SK-N-SH (cell line): Measurements from ENCODE around the gene PCARE. TPM values are rescaled to one million over a fixed set of nuclear protein-coding genes. Genes with fewer than 3 reads are reported as not detected.

Experiments used
- CTCF ChIA-PET: fragments of 300-600, 350-600 bp; formaldehyde crosslinking; extraction: SDS; loops from one replicate; lab custom pipeline; 2021; lab: Yijun Ruan, JAX
- POLR2A ChIA-PET: fragments of 350-600 bp; sonication (Branson Sonifier 250); formaldehyde crosslinking; extraction: SDS; loops from one replicate; lab custom pipeline; 2020; ENCODE audit warnings: antibody characterized with exemption, inconsistent platforms; lab: Yijun Ruan, JAX
- DNase-seq: peaks from one replicate; pipeline ENCODE4 v3.0.0; 2012
- H2AFZ ChIP-seq: fragments of 200-600 bp; sonication (generic); 2 replicates; pipeline ENCODE4 v1.8.1; 2016; ENCODE audit warnings: antibody characterized with exemption, mild to moderate bottlenecking, low read depth
- H3F3A ChIP-seq: fragments of 200-600 bp; sonication (generic); replicated peaks from 2 replicates; pipeline ENCODE3; 2016; ENCODE audit warnings: antibody characterized with exemption, mild to moderate bottlenecking; ENCODE audit not compliant: insufficient read depth
- H3K27ac ChIP-seq, 2 experiments: fragments of 200-500 bp in 1 of 2; fragments of 200-600 bp in 1 of 2; sonication (Bioruptor generic) in 1 of 2; sonication (generic), shearing (Covaris generic) in 1 of 2; 2 replicates each; pipeline versions ENCODE4 v1.5.1 to v1.6.1; 2014 to 2016; ENCODE audit warnings: low read depth in 2 of 2, inconsistent platforms in 1 of 2, low read length in 1 of 2, mild to moderate bottlenecking in 1 of 2, mixed read lengths in 1 of 2
- H3K27me3 ChIP-seq: fragments of 200-600 bp; sonication (generic), shearing (Covaris generic); 2 replicates; pipeline ENCODE4 v1.6.1; 2016; ENCODE audit warnings: mixed run types; ENCODE audit not compliant: insufficient read depth
- H3K36me3 ChIP-seq, 2 experiments: fragments of 200-500 bp in 1 of 2; fragments of 200-600 bp in 1 of 2; sonication (Bioruptor generic) in 1 of 2; sonication (generic) in 1 of 2; replicated peaks in 1 of 2; 2 replicates each; pipeline versions ENCODE3 to v1.5.1; 2014 to 2016; ENCODE audit warnings: low read length in 1 of 2, mild to moderate bottlenecking in 1 of 2; ENCODE audit not compliant: insufficient read depth in 2 of 2, control insufficient read depth in 1 of 2
- H3K4me1 ChIP-seq, 2 experiments: fragments of 200-500 bp in 1 of 2; fragments of 200-600 bp in 1 of 2; sonication (Bioruptor generic) in 1 of 2; sonication (generic), shearing (Covaris generic) in 1 of 2; 2 replicates each; pipeline versions ENCODE4 v1.5.1 to v1.6.1; 2014 to 2016; ENCODE audit warnings: low read depth in 1 of 2, low read length in 1 of 2, mixed run types in 1 of 2; ENCODE audit not compliant: insufficient read depth in 2 of 2, control insufficient read depth in 1 of 2
- H3K4me2 ChIP-seq: fragments of 200-600 bp; sonication (generic), shearing (Covaris generic); 2 replicates; pipeline ENCODE4 v1.6.1; 2017; ENCODE audit warnings: mixed run types
- H3K4me3 ChIP-seq, 2 experiments: fragments of 200-500 bp in 1 of 2; fragments of 200-600 bp in 1 of 2; sonication (Bioruptor generic) in 1 of 2; sonication (generic), shearing (Covaris generic) in 1 of 2; 2 replicates each; pipeline versions ENCODE4 v1.5.1 to v1.8.1; 2014 to 2016; ENCODE audit warnings: low read depth in 2 of 2, inconsistent platforms in 1 of 2, low read length in 1 of 2, mild to moderate bottlenecking in 1 of 2, mixed read lengths in 1 of 2, moderate library complexity in 1 of 2
- H3K79me2 ChIP-seq: fragments of 200-600 bp; sonication (generic); 2 replicates; pipeline ENCODE4 v1.8.1; 2017; ENCODE audit warnings: mild to moderate bottlenecking; ENCODE audit not compliant: insufficient read depth
- H3K9ac ChIP-seq: fragments of 200-600 bp; sonication (generic); 2 replicates; pipeline ENCODE4 v1.6.1; 2017; ENCODE audit warnings: mixed run types
- H3K9me2 ChIP-seq: fragments of 200-600 bp; sonication (generic); 2 replicates; pipeline ENCODE4 v1.6.1; 2017; ENCODE audit warnings: mixed run types
- H3K9me3 ChIP-seq: fragments of 200-600 bp; sonication (generic); 2 replicates; pipeline ENCODE4 v1.6.1; 2017; ENCODE audit warnings: mixed run types, mild to moderate bottlenecking, moderate library complexity
- H4K20me1 ChIP-seq: fragments of 200-600 bp; sonication (generic); 2 replicates; pipeline ENCODE4 v1.6.1; 2017; ENCODE audit warnings: mild to moderate bottlenecking, mixed run types; ENCODE audit not compliant: insufficient read depth
- CHD2 ChIP-seq: fragments of 150-350 bp; IDR thresholded peaks from 2 replicates; pipeline ENCODE4 v1.6.1; 2018; ENCODE audit warnings: low read length; ENCODE audit not compliant: partially characterized antibody
- EP300 ChIP-seq, 2 experiments: IDR thresholded peaks; 2 replicates each; pipeline versions ENCODE4 v1.4.0 to v1.6.1; 2012; ENCODE audit warnings: borderline replicate concordance in 1 of 2, low read depth in 1 of 2, low read length in 1 of 2
- FOSL2 ChIP-seq: IDR thresholded peaks from 2 replicates; pipeline ENCODE4 v1.4.0; 2012; ENCODE audit warnings: low read depth, mild to moderate bottlenecking, moderate library complexity, borderline replicate concordance
- FOXJ3 ChIP-seq: sonication (generic); formaldehyde crosslinking; IDR thresholded peaks from 2 replicates; pipeline ENCODE4 v1.5.1; 2020; ENCODE audit warnings: mild to moderate bottlenecking, missing genetic modification reagents
- GABPA ChIP-seq: IDR thresholded peaks from 2 replicates; pipeline ENCODE4 v1.4.0; 2012; ENCODE audit warnings: low read depth, mild to moderate bottlenecking
- IRF3 ChIP-seq: fragments of 150-350 bp; IDR thresholded peaks from 2 replicates; pipeline ENCODE4 v1.6.1; 2016; ENCODE audit warnings: mild to moderate bottlenecking, low read depth, low read length
- JUND ChIP-seq: IDR thresholded peaks from 2 replicates; pipeline ENCODE4 v1.4.0; 2012
- MEF2A ChIP-seq: IDR thresholded peaks from 2 replicates; pipeline ENCODE4 v1.4.0; 2012; ENCODE audit warnings: low read depth, borderline replicate concordance
- NFIC ChIP-seq: IDR thresholded peaks from 2 replicates; pipeline ENCODE4 v1.4.0; 2012; ENCODE audit warnings: borderline replicate concordance
- NRF1 ChIP-seq: IDR thresholded peaks from 2 replicates; pipeline ENCODE4 v1.6.1; 2012; ENCODE audit warnings: low read depth, mild to moderate bottlenecking, low read length
- PBX3 ChIP-seq: IDR thresholded peaks from 2 replicates; pipeline ENCODE4; 2012
- POLR2AphosphoS5 ChIP-seq: IDR thresholded peaks from 2 replicates; pipeline ENCODE4 v1.6.1; 2012; ENCODE audit warnings: low read depth, low read length
- RAD21 ChIP-seq: IDR thresholded peaks from 2 replicates; pipeline ENCODE4 v1.6.1; 2012; ENCODE audit warnings: mild to moderate bottlenecking, low read length
- RFX5 ChIP-seq: IDR thresholded peaks from 2 replicates; pipeline ENCODE4 v1.6.1; 2012; ENCODE audit warnings: mild to moderate bottlenecking, improper control_type of control experiment, low read length
- RXRA ChIP-seq: IDR thresholded peaks from 2 replicates; pipeline ENCODE4 v1.4.0; 2012; ENCODE audit warnings: low read depth, mild to moderate bottlenecking, borderline replicate concordance
- TAF1 ChIP-seq: IDR thresholded peaks from 2 replicates; pipeline ENCODE4 v1.6.1; 2012; ENCODE audit warnings: low read depth, mild to moderate bottlenecking, low read length, moderate library complexity, borderline replicate concordance
- TCF12 ChIP-seq: IDR thresholded peaks from 2 replicates; pipeline ENCODE4 v1.4.0; 2012
- TEAD4 ChIP-seq: IDR thresholded peaks from 2 replicates; pipeline ENCODE4 v1.4.0; 2012; ENCODE audit warnings: mild to moderate bottlenecking, borderline replicate concordance; ENCODE audit not compliant: insufficient read depth
- WGBS: methylation state at CpG from one replicate; pipeline ENCODE4 v1.1.6; 2017; ENCODE audit warnings: low lambda C conversion rate; 5-methylcytosine and 5-hydroxymethylcytosine counted together
- polyA plus RNA-seq, 3 experiments: library from polyadenylated mRNA; depleted of rRNA; stranded (reverse); fragments of >200 nt; gene quantifications; 2 replicates each; pipeline ENCODE4 v1.2.3, GENCODE V29; 2012
- TF ChIP-seq, protein P1 (sequence below): IDR thresholded peaks from 2 replicates; pipeline ENCODE4 v1.4.0; 2012; ENCODE audit warnings: low read depth
- TF ChIP-seq, protein P2 (sequence below): fragments of 200-600 bp; sonication (generic); IDR thresholded peaks from 2 replicates; pipeline ENCODE4 v1.6.1; 2017; ENCODE audit warnings: antibody characterized with exemption, mild to moderate bottlenecking, moderate library complexity

PCARE gene
- polyA plus RNA-seq, 1 of the 3 experiments (the other 2 are of a cell fraction) = not detected

- DNase-seq = no peak
- Histone ChIP-seq H3K27me3 (no peaks in the 10 kb centered on the region), H2AFZ (no peak overlapping the region), H3K9ac (no peak overlapping the region), H3K36me3 (peaks cover 15 to 16% of the 10 kb centered on the region in 2 experiments), H3K4me1 (peaks cover 15 to 38% of the 10 kb centered on the region in 2 experiments; a peak in 3 of 4 replicates), H3F3A (peaks cover 15% of the 10 kb centered on the region), H3K4me3 (no peak overlapping the region), H3K4me2 (peak overlapping the region; percentile 82; the same call in 1 of the 2 replicates), H3K27ac (peak overlapping the region; percentile 34 to 67; a peak in 3 of 4 replicates), H3K9me3 (no peaks in the 10 kb centered on the region), H3K9me2 (no peaks in the 10 kb centered on the region), H4K20me1 (no peaks in the 10 kb centered on the region), H3K79me2 (peaks cover 46% of the 10 kb centered on the region)
- ChIA-PET CTCF (interaction anchor here (0.6 to 2.4 kb wide), 4 partner anchors 15 to 806 kb away, joined by 3 to 6 read pairs (median 3); no protein-coding TSS in a partner anchor), POLR2A (interaction anchor here (0.8 kb wide), 1 partner anchor 124 kb away, joined by 3 read pairs; no protein-coding TSS in a partner anchor)
- peak; percentile 74 for TF ChIP-seq JUND
- peak; percentile 31; the same call in 1 of the 2 replicates for TF ChIP-seq TCF12
- no peak for TF ChIP-seq GABPA
- TF ChIP-seq FOSL2 = peak; percentile 73; the same call in 1 of the 2 replicates
- 26% methylated on average over 2 of the region's 2 CpGs for WGBS
These were observed 43.4 kb upstream of the PCARE start for GRCh38 chr2:29117636-29118303.

DNA sequence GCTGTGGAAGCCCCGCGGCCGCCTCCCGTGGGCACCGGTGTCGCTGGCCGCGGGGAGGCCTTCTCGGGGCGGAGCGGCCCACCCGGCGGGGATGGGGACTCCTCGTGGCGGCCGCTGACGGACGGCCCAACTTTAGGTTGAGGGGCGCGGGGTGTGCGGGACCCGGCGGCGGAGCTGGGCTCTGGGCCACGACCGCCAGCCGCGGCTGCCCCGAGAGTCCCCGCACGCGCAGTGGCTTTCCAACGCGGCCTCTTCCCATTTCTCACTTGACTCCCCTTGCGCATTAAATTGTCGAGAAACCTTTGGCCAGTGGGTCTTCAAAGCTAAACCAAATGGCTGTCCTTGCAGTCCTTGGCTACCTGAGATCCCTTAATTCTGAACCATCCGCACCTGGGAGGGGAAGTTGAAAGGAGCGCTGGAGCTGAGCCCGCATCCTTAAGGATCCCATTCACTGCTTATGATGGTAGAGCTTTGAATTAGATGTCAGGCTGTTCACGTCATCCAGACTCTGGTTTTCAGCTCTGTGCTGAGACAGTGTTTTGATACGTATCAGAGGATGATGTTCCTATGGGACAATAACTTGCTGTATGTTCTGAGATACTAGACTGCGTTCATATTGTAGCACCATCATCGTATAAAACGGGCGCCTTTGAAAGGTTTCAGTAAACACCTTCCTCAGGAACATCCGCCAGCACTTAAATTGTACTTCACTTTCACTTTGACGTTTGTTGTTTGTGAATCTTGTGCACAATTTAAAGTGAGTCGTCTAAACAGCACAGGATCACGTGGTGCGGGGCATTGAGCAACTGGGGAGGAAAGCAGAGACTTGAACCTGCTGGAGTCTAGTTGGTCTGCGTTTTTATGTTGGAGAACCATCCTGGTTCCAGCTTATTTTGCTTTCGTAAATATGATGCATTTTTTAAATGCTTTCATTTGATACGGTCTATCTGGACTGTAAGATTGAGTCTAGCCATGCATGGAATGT is 41.8 kb upstream of the PCARE start:
- POLR2A ChIA-PET = interaction anchor here (0.6 to 1.7 kb wide), 7 partner anchors 11 to 910 kb away, joined by 3 to 5 read pairs (median 3); partner anchors contain the start of gene ALK
- H3F3A ChIP-seq = peaks cover 15% of the 10 kb centered on the region
- no peaks in the 10 kb centered on the region for H3K9me2 ChIP-seq
- H3K4me1 ChIP-seq = peaks cover 15 to 38% of the 10 kb centered on the region in 2 experiments; a peak in 3 of 4 replicates
- H3K79me2 ChIP-seq = peaks cover 31% of the 10 kb centered on the region
- H3K4me3 ChIP-seq = peak overlapping the region; percentile 78 to 91
- H3K9me3 ChIP-seq = no peaks in the 10 kb centered on the region
- peak overlapping the region; percentile 92 for H2AFZ ChIP-seq
- H3K9ac ChIP-seq = peak overlapping the region; percentile 74
- H3K4me2 ChIP-seq = peak overlapping the region; percentile 82
- peak; percentile 68 for DNase-seq
- H3K27ac ChIP-seq = peak overlapping the region; percentile 67 to 92
- CTCF ChIA-PET = interaction anchor here (0.6 to 2.4 kb wide), 9 partner anchors 10 to 805 kb away, joined by 3 to 7 read pairs (median 3); partner anchors contain the start of gene PCARE
- H4K20me1 ChIP-seq = no peaks in the 10 kb centered on the region
- peaks cover 0 to 4% of the 10 kb centered on the region in 2 experiments for H3K36me3 ChIP-seq
- no peaks in the 10 kb centered on the region for H3K27me3 ChIP-seq
- WGBS = 3% methylated on average over 40 of the region's 53 CpGs
- TF ChIP-seq TAF1 (no peak), EP300 (IDR thresholded peaks at IDR 0.05; ENCODE audit: borderline replicate concordance in 1 of 2, low read depth in 1 of 2, low read length in 1 of 2) (no peak), IRF3 (no peak), RXRA (no peak), FOXJ3 (CRISPR knock-in tag) (no peak), RFX5 (no peak), GABPA (no peak), CHD2 (no peak), TCF12 (no peak), NRF1 (peak; percentile 23; the same call in 1 of the 2 replicates), TEAD4 (no peak), POLR2AphosphoS5 (peak; percentile 12; the same call in 1 of the 2 replicates), NFIC (no peak), MEF2A (no peak), PBX3 (no peak), RAD21 (0 out of 2 replicates have a peak, but pooled peaks have one; percentile 10)
- TF ChIP-seq, protein P1, sequence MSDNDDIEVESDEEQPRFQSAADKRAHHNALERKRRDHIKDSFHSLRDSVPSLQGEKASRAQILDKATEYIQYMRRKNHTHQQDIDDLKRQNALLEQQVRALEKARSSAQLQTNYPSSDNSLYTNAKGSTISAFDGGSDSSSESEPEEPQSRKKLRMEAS = peak; percentile 45; the same call in 1 of the 2 replicates
- TF ChIP-seq, protein P2, sequence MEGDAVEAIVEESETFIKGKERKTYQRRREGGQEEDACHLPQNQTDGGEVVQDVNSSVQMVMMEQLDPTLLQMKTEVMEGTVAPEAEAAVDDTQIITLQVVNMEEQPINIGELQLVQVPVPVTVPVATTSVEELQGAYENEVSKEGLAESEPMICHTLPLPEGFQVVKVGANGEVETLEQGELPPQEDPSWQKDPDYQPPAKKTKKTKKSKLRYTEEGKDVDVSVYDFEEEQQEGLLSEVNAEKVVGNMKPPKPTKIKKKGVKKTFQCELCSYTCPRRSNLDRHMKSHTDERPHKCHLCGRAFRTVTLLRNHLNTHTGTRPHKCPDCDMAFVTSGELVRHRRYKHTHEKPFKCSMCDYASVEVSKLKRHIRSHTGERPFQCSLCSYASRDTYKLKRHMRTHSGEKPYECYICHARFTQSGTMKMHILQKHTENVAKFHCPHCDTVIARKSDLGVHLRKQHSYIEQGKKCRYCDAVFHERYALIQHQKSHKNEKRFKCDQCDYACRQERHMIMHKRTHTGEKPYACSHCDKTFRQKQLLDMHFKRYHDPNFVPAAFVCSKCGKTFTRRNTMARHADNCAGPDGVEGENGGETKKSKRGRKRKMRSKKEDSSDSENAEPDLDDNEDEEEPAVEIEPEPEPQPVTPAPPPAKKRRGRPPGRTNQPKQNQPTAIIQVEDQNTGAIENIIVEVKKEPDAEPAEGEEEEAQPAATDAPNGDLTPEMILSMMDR = no peak
